RWPE1 (cell line): ENCODE measurements around the gene REM2.
A peak's percentile ranks its signal among the peaks of the same experiment; 100 is the strongest.

Source experiments
- CTCF ChIA-PET: fragments of 350-600 bp; sonication (Branson Sonifier 250); formaldehyde crosslinking; extraction: SDS; loops from one replicate; lab custom pipeline; 2021; lab: Yijun Ruan, JAX
- POLR2A ChIA-PET: fragments of 400-600 bp; formaldehyde crosslinking; extraction: SDS; loops from one replicate; lab custom pipeline; 2020; ENCODE audit warnings: antibody characterized with exemption; ENCODE audit not compliant: low non-redundant PET; lab: Yijun Ruan, JAX
- DNase-seq: peaks from one replicate; pipeline ENCODE4 v3.0.0; 2012; ENCODE audit warnings: low spot score
- H3K27ac ChIP-seq: fragments of 450-650 bp; 2 replicates; pipeline ENCODE4 v1.5.1; 2017
- TF ChIP-seq, protein P1 (sequence below): fragments of 450-650 bp; conservative IDR thresholded peaks from 2 replicates; pipeline ENCODE4 v1.5.1; 2017; ENCODE audit warnings: low read depth, mild to moderate bottlenecking

Gene REM2

DNA sequence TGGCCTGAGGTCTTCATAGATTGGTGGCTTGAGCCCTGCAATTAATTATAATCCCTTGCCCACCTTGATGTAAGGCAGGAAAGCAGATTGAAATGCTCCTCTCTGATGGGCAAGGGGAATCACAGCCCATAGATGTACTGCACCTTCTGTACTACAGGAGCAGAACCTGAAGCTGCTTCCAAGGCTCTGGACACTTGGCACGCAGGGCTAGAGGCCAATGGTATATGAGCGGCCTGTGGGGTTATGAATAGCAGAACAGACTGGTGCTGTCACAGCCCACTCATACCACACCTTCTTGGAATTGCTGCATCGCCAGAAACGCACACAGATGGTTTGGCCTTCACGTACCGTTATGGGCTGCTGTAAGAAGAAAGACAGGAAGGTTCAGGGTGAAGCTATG, 37.7 kb downstream of the REM2 start:
- POLR2A ChIA-PET = interaction anchor here (1.7 kb wide), 1 partner anchor 9 kb away, joined by 4 read pairs; the partner anchor contains the start of gene PRMT5
- H3K27ac ChIP-seq = peak overlapping the region; percentile 38
- CTCF ChIA-PET = interaction anchor here (0.6 kb wide), 1 partner anchor 21 kb away, joined by 5 read pairs; no protein-coding TSS in a partner anchor
- DNase-seq = no peak
- TF ChIP-seq, protein P1, sequence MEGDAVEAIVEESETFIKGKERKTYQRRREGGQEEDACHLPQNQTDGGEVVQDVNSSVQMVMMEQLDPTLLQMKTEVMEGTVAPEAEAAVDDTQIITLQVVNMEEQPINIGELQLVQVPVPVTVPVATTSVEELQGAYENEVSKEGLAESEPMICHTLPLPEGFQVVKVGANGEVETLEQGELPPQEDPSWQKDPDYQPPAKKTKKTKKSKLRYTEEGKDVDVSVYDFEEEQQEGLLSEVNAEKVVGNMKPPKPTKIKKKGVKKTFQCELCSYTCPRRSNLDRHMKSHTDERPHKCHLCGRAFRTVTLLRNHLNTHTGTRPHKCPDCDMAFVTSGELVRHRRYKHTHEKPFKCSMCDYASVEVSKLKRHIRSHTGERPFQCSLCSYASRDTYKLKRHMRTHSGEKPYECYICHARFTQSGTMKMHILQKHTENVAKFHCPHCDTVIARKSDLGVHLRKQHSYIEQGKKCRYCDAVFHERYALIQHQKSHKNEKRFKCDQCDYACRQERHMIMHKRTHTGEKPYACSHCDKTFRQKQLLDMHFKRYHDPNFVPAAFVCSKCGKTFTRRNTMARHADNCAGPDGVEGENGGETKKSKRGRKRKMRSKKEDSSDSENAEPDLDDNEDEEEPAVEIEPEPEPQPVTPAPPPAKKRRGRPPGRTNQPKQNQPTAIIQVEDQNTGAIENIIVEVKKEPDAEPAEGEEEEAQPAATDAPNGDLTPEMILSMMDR = no peak

DNA sequence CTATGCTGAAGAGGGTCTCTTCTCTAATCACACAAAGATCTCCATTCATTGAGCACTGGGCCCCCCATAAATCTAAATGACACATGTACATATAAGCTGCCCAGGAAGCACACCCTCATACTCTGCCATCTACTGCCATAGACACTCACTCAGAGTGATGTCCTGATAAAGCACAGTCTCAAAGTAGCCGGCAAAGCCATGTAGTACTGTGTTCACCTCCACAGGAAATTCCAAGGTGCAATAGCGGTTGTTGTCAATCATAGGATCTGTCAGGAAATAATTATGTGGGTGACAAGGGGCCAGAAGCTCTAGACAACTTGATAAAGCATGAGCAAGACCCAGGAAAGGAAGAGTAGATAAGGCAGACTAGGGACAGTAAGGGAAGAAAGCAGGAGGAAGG, 39.3 kb downstream of the REM2 start:
- ChIA-PET CTCF (interaction anchor here (0.6 kb wide), 2 partner anchors 388 to 1377 kb away, joined by 3 read pairs; no protein-coding TSS in a partner anchor), POLR2A (no interaction called here)
- no peak for DNase-seq
- no peak overlapping the region for H3K27ac ChIP-seq
- TF ChIP-seq, protein P1 = no peak

DNA sequence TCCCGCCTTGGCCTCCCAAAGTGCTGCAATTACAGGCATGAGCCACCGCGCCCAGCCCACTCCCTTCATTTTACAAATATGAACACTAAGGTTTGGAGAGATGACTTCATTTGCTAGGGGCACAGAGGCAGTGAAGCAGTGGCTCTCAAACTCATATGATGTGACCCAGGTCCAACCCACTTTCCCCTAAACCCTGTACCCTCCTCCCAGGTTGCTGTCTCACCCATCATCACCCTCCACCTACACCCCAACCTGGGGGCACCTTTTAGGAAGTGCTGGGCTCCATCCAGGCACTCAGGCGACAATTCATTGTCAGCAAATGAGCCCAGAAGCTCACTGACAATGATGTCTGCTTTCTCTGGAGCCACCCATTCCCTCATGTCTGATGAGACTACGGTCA, 40.7 kb downstream of the REM2 start:
- H3K27ac ChIP-seq = 0 out of 2 replicates have a peak overlapping the region, but pooled peaks have one; percentile 7
- ChIA-PET POLR2A (no interaction called here), CTCF (no interaction called here)
- TF ChIP-seq, protein P1 = no peak
- no peak for DNase-seq

DNA sequence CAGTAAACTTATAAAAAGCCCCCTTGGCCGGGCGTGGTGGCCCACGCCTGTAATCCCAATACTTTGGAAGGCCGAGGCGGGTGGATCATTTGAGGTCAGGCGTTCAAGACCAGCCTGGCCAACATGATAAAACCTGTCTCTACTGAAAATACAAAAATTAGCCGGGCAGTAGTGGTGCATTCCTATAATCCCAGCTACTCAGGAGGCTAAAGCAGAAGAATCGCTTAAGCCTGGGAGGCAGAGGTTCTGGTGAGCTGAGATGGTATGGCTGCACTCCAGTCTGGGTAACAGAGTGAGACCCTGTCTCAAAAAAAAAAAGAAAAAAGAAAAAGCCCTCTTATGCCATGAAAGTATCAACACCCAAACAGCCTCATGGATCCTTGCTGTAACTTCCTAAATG, 42.5 kb downstream of the REM2 start:
- H3K27ac ChIP-seq = 0 out of 2 replicates have a peak overlapping the region, but pooled peaks have one; percentile 11
- TF ChIP-seq, protein P1 = no peak
- no peak for DNase-seq
- POLR2A ChIA-PET = no interaction called here
- CTCF ChIA-PET = interaction anchor here (1.1 kb wide), 1 partner anchor 369 kb away, joined by 4 read pairs; no protein-coding TSS in a partner anchor

DNA sequence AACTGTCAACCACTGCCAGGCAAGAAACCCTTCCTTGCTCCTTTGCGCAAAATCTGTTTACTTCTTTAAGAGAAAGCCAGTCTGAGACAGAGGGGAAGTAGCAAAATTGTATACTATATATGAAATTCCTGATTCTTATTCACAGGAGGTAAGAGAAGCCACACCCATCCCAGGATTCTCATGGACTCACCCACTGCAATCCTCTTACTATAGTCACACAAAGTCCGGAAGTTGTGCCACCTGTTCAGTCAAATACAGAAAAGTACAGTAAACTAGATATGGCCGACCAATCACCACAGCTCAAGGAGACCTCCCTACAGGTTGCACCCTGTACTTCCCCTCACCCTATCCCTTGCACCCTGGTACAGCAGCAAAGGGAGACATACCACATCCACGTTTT, 43.3 kb downstream of the REM2 start:
- peak overlapping the region; percentile 55; the same call in 1 of the 2 replicates for H3K27ac ChIP-seq
- ChIA-PET POLR2A (no interaction called here), CTCF (interaction anchor here (0.6 to 1.1 kb wide), 2 partner anchors 104 to 369 kb away, joined by 3 to 4 read pairs; no protein-coding TSS in a partner anchor)
- DNase-seq = peak; percentile 82
- TF ChIP-seq, protein P1 = no peak

DNA sequence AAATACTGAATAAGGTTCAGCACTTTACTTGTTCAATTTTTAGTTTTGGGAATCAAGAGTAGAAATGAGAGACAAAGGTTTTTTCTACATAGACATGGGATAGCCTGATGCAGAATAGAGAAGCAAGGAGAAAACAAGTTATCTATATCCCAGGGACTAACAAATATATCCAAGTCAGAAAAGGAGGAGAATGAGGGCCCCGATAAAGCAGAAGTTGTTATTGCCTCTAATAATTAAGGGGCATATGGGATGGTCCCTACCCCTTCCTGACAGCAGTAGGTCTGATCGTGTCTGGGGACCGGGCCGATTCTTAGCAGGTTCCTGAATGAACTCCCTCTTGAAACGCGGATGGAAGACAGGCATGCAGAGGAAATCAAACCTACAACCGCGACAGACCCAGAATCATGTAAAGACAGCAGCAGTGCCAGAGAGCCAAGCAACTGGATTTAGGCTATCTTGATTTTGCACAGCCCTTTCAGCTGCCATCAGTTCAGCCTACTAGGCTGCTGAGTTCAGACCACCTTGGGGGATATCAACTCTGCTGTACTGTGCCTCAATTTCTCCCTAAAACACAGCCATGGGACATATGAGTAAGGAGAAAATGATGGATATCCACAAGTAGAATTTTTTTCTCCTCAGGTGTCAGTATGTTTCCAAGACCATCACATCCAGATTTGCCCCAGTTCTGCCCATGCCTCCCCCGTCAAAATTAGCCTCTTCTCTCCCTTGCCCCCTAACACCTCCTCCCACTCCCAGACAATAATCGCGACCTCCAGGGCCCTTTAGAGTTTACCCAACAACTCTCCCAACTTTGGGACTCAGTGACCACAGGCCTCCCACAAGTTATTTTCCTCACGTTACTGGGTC, 45.4 kb downstream of the REM2 start:
- CTCF ChIA-PET = interaction anchor here (0.7 to 1.4 kb wide), 3 partner anchors 16 to 148 kb away, joined by 5 to 6 read pairs (median 5); no protein-coding TSS in a partner anchor
- peak overlapping the region; percentile 82 for H3K27ac ChIP-seq
- POLR2A ChIA-PET = interaction anchor here (0.6 kb wide), 1 partner anchor 16 kb away, joined by 7 read pairs; no protein-coding TSS in a partner anchor
- TF ChIP-seq, protein P1 = no peak
- no peak for DNase-seq
